RWPE2 (cell line): ENCODE results near the gene ANK2.

Source experiments
- ATAC-seq: fragments of 200-7000 bp; cut with Tn5 transposase; 3 replicates; pipeline ENCODE4 v1.9.1; 2021; ENCODE audit warnings: low read depth
- DNase-seq: peaks from one replicate; pipeline ENCODE4 v3.0.0-alpha.2; 2020; ENCODE audit warnings: low spot score
- H3K27ac ChIP-seq: fragments of 450-650 bp; 2 replicates; pipeline ENCODE4 v1.5.1; 2017; ENCODE audit warnings: mild to moderate bottlenecking; ENCODE audit not compliant: poor library complexity, severe bottlenecking
- H3K27me3 ChIP-seq: fragments of 250-450 bp; sonication (Bioruptor Pico); 2 replicates; pipeline ENCODE4 v1.5.1; 2021; ENCODE audit warnings: mild to moderate bottlenecking, moderate library complexity; ENCODE audit not compliant: insufficient read depth, poor library complexity, severe bottlenecking
- H3K36me3 ChIP-seq: fragments of 250-450 bp; sonication (Bioruptor Pico); 2 replicates; pipeline ENCODE4 v1.5.1; 2020; ENCODE audit warnings: low read depth, mild to moderate bottlenecking, moderate library complexity
- H3K4me1 ChIP-seq: fragments of 250-450 bp; sonication (Bioruptor Pico); 2 replicates; pipeline ENCODE4 v1.5.1; 2021; ENCODE audit warnings: mild to moderate bottlenecking, moderate library complexity; ENCODE audit not compliant: insufficient read depth, poor library complexity, severe bottlenecking
- H3K4me3 ChIP-seq: fragments of 250-450 bp; sonication (Bioruptor Pico); 2 replicates; pipeline ENCODE4 v1.5.1; 2021; ENCODE audit warnings: mild to moderate bottlenecking, moderate library complexity; ENCODE audit not compliant: severe bottlenecking
- H3K9me3 ChIP-seq: fragments of 250-450 bp; sonication (Bioruptor Pico); 2 replicates; pipeline ENCODE4 v1.5.1; 2021; ENCODE audit warnings: mild to moderate bottlenecking, moderate library complexity; ENCODE audit not compliant: severe bottlenecking
- CTCF ChIP-seq: fragments of 450-650 bp; IDR thresholded peaks from one replicate; pipeline ENCODE4 v1.5.1; 2017; ENCODE audit warnings: mild to moderate bottlenecking, moderate library complexity; ENCODE audit not compliant: poor library complexity, severe bottlenecking

Gene ANK2

GRCh38 chr4:113043591-113043990, 5.9 kb upstream of the ANK2 start:
- H3K9me3 ChIP-seq: no peaks in the 10 kb centered on the region
- H3K27ac ChIP-seq: no peak overlapping the region
- no peaks in the 10 kb centered on the region for H3K4me1 ChIP-seq
- no peak overlapping the region for H3K4me3 ChIP-seq
- no peak for ATAC-seq
- TF ChIP-seq CTCF: no peak
- H3K27me3 ChIP-seq: no peaks in the 10 kb centered on the region
- H3K36me3 ChIP-seq: no peaks in the 10 kb centered on the region
- DNase-seq: no peak

- no peak for TF ChIP-seq CTCF
- no peaks in the 10 kb centered on the region for H3K4me1 ChIP-seq
- H3K36me3 ChIP-seq: no peaks in the 10 kb centered on the region
- H3K4me3 ChIP-seq: no peak overlapping the region
- ATAC-seq (no peak), DNase-seq (no peak)
- no peak overlapping the region for H3K27ac ChIP-seq
- H3K9me3 ChIP-seq: no peaks in the 10 kb centered on the region
- H3K27me3 ChIP-seq: no peaks in the 10 kb centered on the region
Measured at GRCh38 chr4:113050371-113050755, 910 bp downstream of the ANK2 start.

GRCh38 chr4:113050837-113051236, 1.4 kb downstream of the ANK2 start:
- no peaks in the 10 kb centered on the region for H3K36me3 ChIP-seq
- TF ChIP-seq CTCF: no peak
- ATAC-seq: no peak
- no peaks in the 10 kb centered on the region for H3K9me3 ChIP-seq
- DNase-seq: no peak
- no peak overlapping the region for H3K4me3 ChIP-seq
- no peaks in the 10 kb centered on the region for H3K27me3 ChIP-seq
- no peak overlapping the region for H3K27ac ChIP-seq
- H3K4me1 ChIP-seq: no peaks in the 10 kb centered on the region

GRCh38 chr4:113051361-113051760, 1.9 kb downstream of the ANK2 start:
- Histone ChIP-seq H3K36me3 (no peaks in the 10 kb centered on the region), H3K4me1 (no peaks in the 10 kb centered on the region), H3K27ac (no peak overlapping the region), H3K27me3 (no peaks in the 10 kb centered on the region), H3K9me3 (no peaks in the 10 kb centered on the region), H3K4me3 (no peak overlapping the region)
- DNase-seq (no peak), ATAC-seq (no peak)
- no peak for TF ChIP-seq CTCF

GRCh38 chr4:113052379-113052951, 3.0 kb downstream of the ANK2 start:
- no peak for TF ChIP-seq CTCF
- no peak overlapping the region for H3K4me3 ChIP-seq
- no peak for ATAC-seq

More at GRCh38 chr4:113052379-113052951, 3.0 kb downstream of the ANK2 start:
- Histone ChIP-seq H3K27ac (no peak overlapping the region), H3K9me3 (no peaks in the 10 kb centered on the region), H3K4me1 (no peaks in the 10 kb centered on the region), H3K27me3 (no peaks in the 10 kb centered on the region), H3K36me3 (no peaks in the 10 kb centered on the region)
- DNase-seq: no peak
